GM19438 (cell line): ENCODE data around the gene AMZ1.
"Not testable (repeated sequence)": the region's sequence is repeated elsewhere in the genome, so short reads cannot be mapped to it uniquely, and the experiment has no call there.

Source experiments
- ATAC-seq: cut with Tn5 transposase; IDR thresholded peaks from one replicate; pipeline ENCODE4 v1.9.1; 2021; ENCODE audit warnings: low read depth; ENCODE audit not compliant: unreplicated experiment

AMZ1 gene

DNA sequence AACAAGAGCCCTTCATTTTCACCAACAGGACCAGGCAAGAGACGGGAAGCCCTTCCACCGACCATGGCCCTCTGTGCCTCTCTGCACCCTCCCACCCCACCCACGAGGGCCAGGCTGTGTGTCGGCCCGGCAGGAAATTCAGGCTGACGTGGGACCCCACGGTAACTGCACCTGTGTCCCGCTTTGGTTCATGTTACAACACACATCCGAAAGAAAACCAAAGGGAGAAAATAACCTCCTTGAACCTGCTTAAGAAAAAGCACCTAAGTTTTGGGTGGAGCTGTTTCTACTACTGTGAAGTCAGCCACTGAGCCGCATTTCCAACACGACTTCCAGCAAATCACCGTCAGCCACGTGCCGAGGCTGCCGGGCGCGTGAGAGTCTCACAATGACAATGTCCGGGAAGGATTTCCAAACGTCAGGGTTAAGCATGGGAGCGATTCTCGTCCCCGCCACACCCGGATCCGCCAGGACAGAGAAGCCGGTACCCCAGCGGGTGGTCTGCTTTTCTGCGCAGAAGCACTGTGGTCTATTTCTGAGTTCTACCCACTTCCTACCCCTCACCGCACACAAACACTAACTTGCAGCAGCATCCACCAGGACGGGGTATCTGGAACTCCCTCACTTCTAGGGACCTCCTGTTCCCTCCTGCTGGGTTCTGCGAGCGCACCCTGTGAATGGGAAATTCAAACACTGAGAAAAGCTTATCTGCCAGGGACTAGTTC lies 36.6 kb downstream of the AMZ1 start:
- no peak for ATAC-seq

DNA sequence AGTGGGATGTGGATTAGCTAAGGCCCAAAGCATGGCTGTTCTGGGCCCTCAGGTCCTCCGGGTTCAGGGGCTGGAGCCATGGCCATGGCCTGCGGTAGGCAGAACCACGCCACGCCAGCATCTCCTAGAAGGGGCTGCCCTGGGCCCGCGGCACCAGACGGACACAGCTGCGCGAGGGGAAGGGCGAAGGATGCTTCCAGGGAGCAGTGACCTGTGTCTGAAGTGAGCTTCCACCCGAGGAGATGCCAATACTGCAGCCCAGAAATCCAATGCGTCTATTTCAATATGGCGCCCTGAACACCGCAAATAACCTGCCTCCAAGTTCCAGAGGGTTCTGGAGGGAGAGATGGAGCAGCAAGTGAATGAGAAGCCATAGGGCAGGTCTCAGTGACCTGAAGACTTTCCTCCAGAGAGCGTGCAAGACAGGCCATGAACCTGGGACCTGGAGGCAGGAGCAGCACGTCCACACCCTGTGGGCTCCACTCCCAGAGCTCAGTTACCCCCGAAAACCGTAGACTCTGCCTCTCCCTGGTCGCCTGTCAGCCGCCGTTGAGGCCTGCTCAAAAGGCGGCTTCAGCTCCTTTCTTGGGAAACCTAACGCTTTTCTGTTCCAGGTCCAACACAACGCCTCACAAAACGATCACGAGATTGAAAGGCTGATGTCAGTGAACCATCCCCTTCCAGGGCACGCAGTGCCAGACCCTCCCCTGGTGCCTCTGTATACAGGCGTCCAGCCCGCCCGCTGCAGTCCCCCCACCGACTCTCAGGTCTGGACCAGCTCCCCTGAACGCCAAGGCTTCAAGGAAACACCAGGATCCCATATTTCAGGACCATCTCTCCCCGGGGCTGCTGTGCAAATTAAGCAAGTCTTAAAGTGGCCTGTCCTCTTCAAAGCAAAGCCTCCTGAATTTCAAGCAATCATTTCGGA lies 37.4 kb downstream of the AMZ1 start:
- no peak for ATAC-seq

DNA sequence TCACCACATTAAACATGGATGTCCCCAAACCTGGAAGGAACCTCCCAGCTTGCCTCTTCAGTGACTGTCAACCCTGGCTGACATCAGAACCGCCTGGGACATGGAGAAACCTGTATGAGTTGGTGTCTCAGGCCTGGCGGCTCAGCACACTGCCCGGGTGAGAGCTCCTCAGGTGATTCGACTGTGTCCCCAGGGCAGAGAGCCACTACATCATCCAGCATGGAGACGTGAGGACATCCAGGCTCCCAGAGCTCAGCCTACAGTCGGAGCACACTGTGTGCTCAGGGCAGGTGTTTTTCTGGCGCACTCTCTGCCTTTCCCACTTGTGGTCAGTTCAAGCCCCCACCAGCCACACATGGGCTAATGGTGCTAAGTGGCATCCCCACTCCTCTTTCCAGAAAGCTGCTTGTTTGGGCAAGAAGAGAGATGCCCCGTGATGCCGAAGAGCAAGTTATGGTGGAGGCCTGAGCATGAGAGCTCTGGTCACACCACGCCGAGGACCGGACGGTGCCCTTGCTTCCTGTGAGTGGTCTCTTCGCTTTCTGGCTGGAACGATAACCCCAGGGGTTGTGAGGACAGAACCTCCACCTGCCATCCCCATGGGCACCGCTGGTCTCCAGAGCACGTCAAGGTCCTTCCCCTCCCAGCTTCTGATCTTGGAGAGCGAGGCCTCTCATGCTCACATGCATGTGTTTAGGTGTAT lies 38.5 kb downstream of the AMZ1 start:
- no peak for ATAC-seq

DNA sequence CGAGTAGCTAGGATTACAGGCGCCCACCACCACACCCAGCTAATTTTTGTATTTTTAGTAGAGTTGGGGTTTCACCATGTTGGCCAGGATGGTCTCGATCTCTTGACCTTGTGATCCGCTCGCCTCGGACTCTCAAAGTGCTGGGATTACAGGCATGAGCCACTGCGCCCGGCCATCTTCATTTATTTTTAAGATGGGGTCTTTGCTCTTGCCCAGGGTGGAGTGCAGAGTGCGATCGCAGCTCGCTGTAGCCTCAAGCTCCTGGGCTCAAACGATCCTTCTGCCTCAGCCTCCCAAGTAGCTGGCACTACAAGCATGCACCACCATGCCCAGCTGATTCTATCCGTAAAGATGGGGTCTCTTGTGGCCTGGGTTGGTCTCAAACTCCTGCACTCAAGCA lies 39.2 kb downstream of the AMZ1 start:
- not testable (repeated sequence) for ATAC-seq

DNA sequence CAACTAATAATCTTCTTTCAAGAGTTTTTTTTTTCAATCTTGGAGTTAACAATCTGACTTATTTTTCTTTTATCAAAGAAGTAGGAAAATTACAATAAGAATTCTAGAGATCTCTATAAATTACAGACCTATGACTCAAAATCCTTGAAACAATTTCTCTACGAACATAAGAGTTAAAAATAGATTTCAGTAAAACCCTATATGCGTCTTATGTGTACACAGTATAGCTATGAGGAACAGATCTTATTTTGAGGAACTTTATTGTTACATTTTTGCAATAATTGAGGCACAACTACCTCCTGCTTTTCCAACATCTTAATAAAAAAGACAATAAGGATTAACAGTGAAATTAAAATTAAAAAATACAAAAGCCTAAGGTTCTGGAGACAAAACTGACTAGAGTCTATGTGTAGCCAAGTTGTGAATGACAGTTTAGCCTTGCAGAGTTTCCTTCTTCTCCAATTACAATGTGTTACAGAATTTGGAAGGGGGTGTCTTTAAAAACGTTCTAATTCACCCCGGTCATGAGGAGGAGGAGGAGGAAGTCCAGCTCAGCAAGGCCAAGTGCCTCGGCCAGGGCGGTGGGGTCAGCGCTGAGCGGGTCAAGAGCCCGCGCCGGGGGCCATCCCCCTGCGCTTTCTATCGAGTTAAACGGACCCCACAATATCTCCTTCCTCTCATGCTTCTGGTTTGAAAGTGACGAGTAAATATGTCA lies 40.5 kb downstream of the AMZ1 start:
- ATAC-seq = no peak

DNA sequence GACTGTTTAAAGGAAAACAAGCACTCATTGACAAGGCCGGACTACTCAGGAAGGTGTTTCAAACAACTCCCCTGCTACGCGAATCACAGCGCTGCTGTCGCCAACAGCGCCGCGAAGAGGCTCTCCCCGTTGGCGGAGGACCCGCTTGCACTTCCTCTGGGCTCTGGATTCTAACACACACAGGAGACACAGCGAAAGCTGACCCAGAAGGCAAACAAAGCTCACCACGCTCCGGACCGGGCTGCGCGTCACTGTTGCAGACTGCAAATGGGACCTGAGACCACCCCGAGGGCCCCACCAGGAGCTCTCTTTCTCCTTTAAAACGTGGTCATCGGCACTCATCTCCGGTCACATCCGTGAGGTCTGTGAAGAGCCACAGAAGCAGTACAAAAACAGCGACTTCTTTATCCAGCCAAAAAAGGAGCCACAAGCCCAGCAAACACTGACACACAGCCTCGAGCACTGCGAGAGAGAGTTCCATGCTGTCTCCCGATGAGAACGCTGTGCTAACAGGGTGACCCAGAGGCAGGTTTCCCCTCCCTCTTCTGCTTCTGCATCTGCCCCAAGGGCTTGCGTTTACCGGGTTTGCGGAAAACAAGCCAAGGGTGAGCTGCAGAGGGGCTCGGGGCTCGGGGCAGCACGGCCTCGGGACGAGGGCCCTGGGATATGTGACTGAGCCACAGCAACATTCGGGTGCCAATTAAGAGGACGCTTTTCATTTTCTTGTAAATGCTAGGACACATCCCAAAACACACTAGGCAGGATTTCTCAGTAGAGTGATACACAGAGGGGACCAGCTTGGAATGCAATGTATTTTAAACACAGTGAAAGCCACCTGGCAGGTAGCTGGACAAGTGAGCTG lies 41.3 kb downstream of the AMZ1 start:
- ATAC-seq = no peak

DNA sequence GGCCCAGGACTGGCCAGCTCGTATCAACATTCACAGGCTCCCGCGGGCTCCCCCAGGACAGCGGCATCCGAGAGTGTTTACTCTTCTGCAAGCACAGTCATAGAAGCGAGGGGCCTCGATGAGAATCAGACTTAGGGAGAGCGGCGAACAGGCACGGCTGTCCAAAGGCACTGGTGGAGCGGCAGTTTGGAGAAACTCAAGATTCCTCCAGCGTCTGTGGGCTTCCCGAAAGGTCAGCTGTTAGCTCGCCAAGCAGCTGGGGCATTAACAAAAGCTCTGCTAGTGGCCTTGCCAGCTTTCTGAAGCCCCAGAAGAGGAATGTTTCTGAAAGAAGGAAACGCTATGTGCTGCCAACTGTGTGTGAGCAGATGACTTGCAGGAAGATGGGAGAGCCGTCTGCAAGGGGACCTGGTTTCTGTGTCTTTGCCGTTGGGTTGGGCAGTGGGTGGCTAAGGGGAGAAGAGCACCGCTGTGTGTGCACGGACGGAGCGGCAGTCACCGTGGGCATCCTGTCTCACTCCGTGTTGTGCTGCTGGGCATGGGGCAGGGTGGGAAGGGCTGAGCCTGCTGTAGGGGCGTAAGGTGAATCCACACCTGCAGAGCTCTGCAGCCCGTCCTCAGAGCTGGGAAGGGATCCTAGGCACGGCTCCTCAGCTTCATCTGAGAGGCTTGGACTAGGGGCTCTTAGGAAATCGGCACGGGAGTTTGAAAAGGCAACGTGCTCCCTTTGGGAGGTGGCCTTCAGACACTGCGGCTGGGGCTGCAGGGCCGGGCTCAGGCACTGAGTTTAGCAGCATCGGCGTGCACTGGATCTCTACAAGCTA lies 42.1 kb downstream of the AMZ1 start:
- no peak for ATAC-seq

DNA sequence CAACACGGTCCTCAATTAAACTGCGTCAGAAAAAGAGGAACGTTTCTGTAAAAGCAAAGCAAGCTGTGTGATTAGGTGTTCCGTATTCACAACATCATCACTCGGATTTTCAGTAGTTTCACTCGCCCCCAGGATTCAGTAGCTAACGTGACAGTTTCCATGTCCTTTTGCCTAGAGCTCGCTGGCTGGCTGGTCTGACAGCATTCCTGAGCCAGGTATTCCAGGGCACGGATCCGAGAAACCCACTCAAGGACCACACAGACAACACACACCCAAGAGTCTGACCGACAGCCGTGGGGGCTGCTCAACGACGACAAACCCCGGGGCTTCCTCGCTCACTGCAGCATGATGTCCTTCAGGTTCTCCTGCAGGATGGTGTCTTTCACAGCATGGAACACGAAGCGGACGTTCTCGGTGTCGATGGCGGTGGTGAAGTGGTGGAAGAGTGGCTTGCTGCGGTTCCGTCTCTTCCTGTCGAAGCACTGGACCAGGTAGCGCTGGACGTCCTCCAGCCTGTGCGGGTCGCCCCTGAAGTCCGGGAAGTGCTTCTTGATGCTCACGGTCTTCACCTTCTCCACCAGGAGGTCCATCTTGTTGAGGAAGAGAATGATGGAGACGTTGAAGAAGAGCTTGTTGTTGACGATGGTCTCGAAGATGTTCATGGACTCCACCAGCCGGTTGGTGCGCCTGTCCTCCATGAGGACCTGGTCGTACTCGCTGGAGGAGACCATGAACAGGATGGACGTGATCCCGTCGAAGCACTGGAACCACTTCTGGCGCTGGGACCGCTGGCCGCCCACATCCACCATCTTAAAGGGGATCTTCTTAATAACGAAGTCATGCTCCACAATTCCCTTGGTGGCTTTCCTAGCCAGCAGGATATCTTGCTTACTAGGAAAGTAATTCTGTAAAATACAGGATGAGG lies 43.1 kb downstream of the AMZ1 start:
- ATAC-seq = no peak

DNA sequence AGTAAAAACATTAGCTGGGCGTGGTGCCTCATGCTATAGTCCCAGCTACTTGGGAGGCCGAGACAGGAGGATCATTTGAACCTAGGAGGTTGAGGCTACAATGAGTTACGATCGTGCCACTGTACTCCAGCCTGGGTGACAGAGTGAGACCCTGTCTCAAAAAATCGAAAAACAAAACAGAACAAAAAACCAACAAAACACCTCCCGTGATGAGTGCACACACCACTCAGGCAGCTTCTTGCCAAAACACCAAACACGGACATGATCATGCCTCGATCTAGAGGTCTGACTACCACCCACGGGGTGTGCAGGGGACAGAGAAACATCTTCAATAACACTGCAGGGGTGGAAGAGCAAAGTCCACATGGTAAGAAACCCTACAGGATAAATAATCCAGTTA lies 44.4 kb downstream of the AMZ1 start:
- ATAC-seq = no peak

DNA sequence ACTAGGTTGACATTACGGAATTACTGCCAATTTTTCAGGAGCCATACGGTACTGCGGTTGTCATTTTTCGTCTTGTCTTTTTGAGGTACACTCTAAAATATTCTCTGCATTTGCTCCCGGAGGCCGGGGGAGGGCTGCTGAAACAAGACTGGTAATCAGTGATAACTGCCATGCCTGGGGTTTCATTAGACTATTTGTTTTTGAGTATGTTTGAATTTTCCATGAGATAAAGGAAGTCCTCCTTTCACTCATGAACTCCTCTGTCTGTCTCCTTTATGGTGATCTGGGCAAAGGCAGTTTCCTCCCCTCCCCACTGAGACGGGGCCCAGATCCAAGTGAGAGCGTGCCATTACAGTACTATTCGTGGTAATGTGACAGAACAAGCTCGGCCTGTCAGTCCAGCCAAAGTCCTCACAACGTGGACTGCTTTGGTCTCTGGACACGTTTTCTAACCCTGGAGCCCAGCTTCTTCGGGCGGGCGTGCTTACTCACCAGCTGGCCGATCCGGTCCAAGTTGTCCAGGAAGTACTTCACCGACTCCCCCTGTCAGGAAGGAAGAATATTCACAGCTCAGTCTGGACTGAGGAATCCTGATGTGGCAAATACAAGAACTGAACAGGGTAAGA lies 45.1 kb downstream of the AMZ1 start:
- no peak for ATAC-seq

DNA sequence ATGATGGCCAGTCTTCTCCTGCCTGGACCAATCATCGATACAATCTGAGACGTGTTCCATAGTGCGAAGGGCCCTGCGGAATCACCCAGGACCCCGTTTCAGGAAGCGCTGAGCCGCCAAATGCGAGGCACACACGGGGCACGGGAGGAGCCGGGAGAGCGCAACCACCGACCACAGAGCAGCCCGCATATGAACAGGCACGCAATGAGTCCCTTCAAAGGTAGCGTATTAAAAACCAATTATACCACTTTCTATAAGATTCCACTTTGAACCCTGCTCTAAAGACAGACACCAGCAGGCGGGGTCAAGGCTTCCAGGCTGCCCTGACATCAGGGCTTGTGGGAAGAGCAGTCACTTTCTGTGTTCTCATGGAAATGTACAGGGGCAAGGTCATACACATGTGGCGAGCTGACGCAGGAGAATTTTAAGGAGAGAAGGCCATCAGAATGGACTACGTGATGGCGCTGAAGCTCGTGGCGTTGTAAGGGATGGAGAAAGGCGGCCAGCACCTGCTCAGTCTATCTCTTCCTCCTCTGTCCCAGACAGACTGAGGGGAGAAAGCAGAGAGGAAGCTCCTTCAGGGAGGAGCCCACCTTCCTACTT lies 46.2 kb downstream of the AMZ1 start:
- no peak for ATAC-seq

DNA sequence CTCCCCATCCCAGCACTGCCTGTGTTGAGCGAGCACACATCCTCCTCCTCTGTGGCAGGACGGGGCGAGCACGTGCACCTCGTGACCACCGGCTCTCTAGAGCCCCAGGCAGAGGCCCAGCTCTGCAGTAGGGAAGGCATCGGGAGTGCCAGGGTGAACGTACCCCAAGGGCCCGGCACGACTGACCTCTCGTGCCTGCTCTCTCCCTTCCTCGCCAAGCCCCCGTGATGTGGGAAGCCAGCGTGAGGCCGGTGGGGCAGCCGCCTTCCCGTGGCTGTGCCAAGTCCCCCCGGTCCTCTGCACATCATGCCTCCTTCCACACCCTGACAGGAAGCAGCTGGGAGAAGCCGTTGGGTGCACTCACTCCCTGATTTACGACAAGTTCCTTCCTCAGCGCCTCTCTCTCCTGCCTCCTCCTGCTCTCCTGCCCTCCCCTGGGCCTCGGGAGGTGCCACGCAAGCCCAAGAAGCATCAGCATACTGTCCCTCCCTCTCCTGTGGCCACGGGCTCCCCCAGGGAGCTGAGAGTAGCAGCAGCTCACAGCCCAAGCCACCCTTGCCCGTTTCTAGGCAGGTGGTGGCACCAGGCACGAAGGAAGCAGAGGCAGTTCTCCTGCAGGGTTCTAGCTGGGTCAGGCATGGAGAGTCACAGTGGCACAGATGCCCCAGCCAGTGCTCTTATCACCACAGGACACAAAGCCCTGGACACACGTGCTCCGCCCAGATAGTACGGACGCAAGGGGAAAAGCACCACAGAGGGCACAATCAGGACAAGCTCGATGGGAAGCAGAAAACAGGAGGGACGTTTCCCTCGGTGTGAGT lies 47.0 kb downstream of the AMZ1 start:
- ATAC-seq = no peak

DNA sequence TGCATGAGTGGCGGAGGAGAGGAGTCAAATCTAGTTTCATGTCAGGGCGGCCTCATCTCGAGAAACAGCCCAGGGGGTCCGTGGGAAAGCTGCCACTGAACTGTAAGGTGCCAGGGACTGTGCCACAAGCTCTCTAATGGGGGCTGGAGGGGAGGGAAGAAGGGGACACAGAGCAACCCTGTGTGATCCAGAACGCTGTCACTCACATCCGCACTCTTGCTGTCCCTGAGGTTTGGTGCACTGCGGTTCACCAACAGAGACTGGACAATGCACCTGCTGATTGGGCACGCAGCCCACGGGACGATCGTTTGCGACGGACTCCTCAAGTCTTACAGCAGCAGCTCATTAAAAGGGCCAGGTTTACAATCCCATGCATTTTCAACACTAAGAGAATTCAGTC lies 47.7 kb downstream of the AMZ1 start:
- no peak for ATAC-seq

DNA sequence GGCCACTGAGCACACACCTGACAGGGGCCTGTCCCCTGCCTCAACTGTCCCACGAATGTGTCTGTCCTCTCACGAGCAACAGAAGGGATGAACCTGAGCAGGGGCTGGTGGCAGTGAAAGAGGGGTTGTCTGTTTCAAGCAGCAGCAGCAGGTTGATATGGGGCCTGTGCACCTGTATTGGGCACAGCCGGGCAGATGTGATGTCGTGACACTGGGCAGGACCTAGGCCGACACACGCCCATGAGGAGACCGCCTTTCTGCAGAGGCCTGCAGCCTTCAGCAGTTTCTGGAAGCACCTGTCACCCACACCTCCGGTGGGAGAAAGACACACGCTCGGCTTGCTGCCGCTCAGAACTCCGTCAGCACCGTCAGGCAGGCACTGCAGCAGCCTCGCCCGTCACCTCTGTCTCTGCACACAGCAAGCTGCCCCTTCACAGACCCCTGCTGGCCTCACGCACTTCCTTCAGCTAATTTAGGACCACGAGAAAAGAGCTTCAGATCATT lies 48.5 kb downstream of the AMZ1 start:
- ATAC-seq = no peak

DNA sequence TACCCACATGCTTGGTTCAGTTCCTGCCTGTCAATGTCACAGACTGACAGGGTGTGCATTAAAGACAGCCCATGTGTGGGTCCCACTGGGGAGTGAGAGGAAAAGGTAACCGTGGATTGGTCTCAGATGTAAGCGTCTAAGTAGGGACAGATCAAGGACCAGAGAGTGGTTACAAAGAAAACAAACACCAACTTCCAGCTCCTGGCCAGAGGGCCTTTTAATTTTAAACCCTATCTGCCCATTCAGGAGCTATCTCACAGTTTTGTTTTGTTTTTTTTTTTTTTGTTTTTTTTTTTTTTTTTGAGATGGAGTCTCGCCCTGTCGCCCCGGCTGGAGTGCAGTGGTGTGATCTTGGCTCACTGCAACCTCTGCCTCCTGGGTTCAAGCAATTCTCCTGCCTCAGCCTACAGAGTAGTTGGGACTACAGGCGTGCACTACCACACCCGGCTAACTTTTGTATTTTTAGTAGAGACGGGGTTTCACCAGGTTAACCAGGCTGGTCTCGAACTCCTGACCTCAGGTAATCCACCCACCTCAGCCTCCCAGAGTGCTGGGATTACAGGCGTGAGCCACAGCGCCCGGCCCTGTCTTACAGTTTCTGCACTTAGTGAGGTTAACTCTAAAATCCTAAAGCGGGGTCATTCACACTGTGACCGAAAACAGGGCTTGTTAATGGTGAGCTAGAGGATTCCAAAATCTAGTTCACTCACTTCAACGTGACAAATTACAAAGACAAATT lies 49.2 kb downstream of the AMZ1 start:
- ATAC-seq = not testable (repeated sequence)
